ENCODE results near the gene CAPZA2.

The CAPZA2 gene

GRCh38 chr7:116862951-116863670 is 724 bp downstream of the CAPZA2 start:
- no peak for DNase-seq (ENCODE audit: low read depth)

- DNase-seq (ENCODE audit: low read depth), result no peak
Measured at GRCh38 chr7:116863936-116864500, 1.6 kb downstream of the CAPZA2 start.

- DNase-seq (ENCODE audit: low read depth), result no peak
Measured at GRCh38 chr7:116871061-116871700, 8.8 kb downstream of the CAPZA2 start.

- DNase-seq (ENCODE audit: low read depth), result no peak
Measured at GRCh38 chr7:116872026-116872425, 9.6 kb downstream of the CAPZA2 start.

GRCh38 chr7:116873619-116874018 is 11.2 kb downstream of the CAPZA2 start:
- DNase-seq (ENCODE audit: low read depth), result no peak

- no peak for DNase-seq (ENCODE audit: low read depth)
Measured at GRCh38 chr7:116876664-116877442, 14.5 kb downstream of the CAPZA2 start.

GRCh38 chr7:116877443-116878217 is 15.2 kb downstream of the CAPZA2 start:
- no peak for DNase-seq (ENCODE audit: low read depth)

GRCh38 chr7:116884691-116885090 is 22.3 kb downstream of the CAPZA2 start:
- no peak for DNase-seq (ENCODE audit: low read depth)

GRCh38 chr7:116885724-116886123 is 23.3 kb downstream of the CAPZA2 start:
- no peak for DNase-seq (ENCODE audit: low read depth)

GRCh38 chr7:116886543-116887156 is 24.3 kb downstream of the CAPZA2 start:
- no peak for DNase-seq (ENCODE audit: low read depth)

GRCh38 chr7:116888895-116889294 is 26.5 kb downstream of the CAPZA2 start:
- no peak for DNase-seq (ENCODE audit: low read depth)

GRCh38 chr7:116895849-116896248 is 33.5 kb downstream of the CAPZA2 start:
- DNase-seq (ENCODE audit: low read depth), result no peak

- no peak for DNase-seq (ENCODE audit: low read depth)
Measured at GRCh38 chr7:116897661-116898060, 35.3 kb downstream of the CAPZA2 start.

- DNase-seq (ENCODE audit: low read depth), result no peak
Measured at GRCh38 chr7:116899308-116899707, 36.9 kb downstream of the CAPZA2 start.

- no peak for DNase-seq (ENCODE audit: low read depth)
Measured at GRCh38 chr7:116901143-116901542, 38.8 kb downstream of the CAPZA2 start.

- DNase-seq (ENCODE audit: low read depth), result no peak
Measured at GRCh38 chr7:116902867-116903266, 40.5 kb downstream of the CAPZA2 start.

- no peak for DNase-seq (ENCODE audit: low read depth)
Measured at GRCh38 chr7:116906391-116906790, 44.0 kb downstream of the CAPZA2 start.

- no peak for DNase-seq (ENCODE audit: low read depth)
Measured at GRCh38 chr7:116910383-116910782, 48.0 kb downstream of the CAPZA2 start.

GRCh38 chr7:116911801-116912200 is 49.4 kb downstream of the CAPZA2 start:
- DNase-seq (ENCODE audit: low read depth), result no peak

- DNase-seq (ENCODE audit: low read depth), result no peak
Measured at GRCh38 chr7:116912269-116912909, 50.0 kb downstream of the CAPZA2 start.

- no peak for DNase-seq (ENCODE audit: low read depth)
Measured at GRCh38 chr7:116918704-116919103, 56.3 kb downstream of the CAPZA2 start.

All from activated T-cell treated with anti-CD3 and anti-CD28 coated beads for 1 hour (primary cell).